ENCODE data around the gene ALOX5. TPM values are rescaled to one million over a fixed set of nuclear protein-coding genes. Genes with fewer than 3 reads are reported as not detected.
"Not testable (repeated sequence)": the region's sequence is repeated elsewhere in the genome, so short reads cannot be mapped to it uniquely, and the experiment has no call there.

Gene ALOX5
- total RNA-seq, 4 donors from 2014 or later: 40.6 to 153 (median 78.0) TPM

- TF ChIP-seq CTCF (IDR thresholded peaks at IDR 0.05): no peak
- no peak for ATAC-seq (ENCODE audit: low FRiP score)
- DNase-seq (ENCODE audit: low spot score): no peak
Measured at GRCh38 chr10:45409782-45410181, 35.8 kb downstream of the ALOX5 start.

GRCh38 chr10:45410489-45410806, 36.4 kb downstream of the ALOX5 start:
- ATAC-seq (ENCODE audit: low FRiP score) (no peak), DNase-seq (ENCODE audit: low spot score) (no peak)
- TF ChIP-seq CTCF (IDR thresholded peaks at IDR 0.05): no peak

GRCh38 chr10:45410807-45411606, 37.0 kb downstream of the ALOX5 start:
- TF ChIP-seq CTCF (IDR thresholded peaks at IDR 0.05): no peak
- DNase-seq (ENCODE audit: low spot score) (no peak), ATAC-seq (ENCODE audit: low FRiP score) (no peak)

GRCh38 chr10:45411607-45411940, 37.6 kb downstream of the ALOX5 start:
- DNase-seq (ENCODE audit: low spot score) (no peak), ATAC-seq (ENCODE audit: low FRiP score) (no peak)
- TF ChIP-seq CTCF (IDR thresholded peaks at IDR 0.05): no peak

GRCh38 chr10:45415062-45415461, 41.0 kb downstream of the ALOX5 start:
- ATAC-seq (ENCODE audit: low FRiP score); DNase-seq (ENCODE audit: low spot score): not testable (repeated sequence)

- ATAC-seq (ENCODE audit: low FRiP score) (no peak), DNase-seq (ENCODE audit: low spot score) (no peak)
- TF ChIP-seq CTCF (IDR thresholded peaks at IDR 0.05): no peak
Measured at GRCh38 chr10:45416603-45417002, 42.6 kb downstream of the ALOX5 start.

GRCh38 chr10:45417746-45418145, 43.7 kb downstream of the ALOX5 start:
- DNase-seq (ENCODE audit: low spot score) (no peak), ATAC-seq (ENCODE audit: low FRiP score) (no peak)
- no peak for TF ChIP-seq CTCF (IDR thresholded peaks at IDR 0.05)
